GM23338 (cell line): ENCODE results near the gene NT5DC4. TPM values are rescaled to one million over a fixed set of nuclear protein-coding genes. Genes with fewer than 3 reads are reported as not detected.

Experiments used
- ATAC-seq: fragments of 200-7000 bp; cut with Tn5 transposase; 3 replicates; pipeline ENCODE4 v1.9.1; 2020
- DNase-seq: peaks from one replicate; pipeline ENCODE4 v3.0.0-alpha.2; 2015; ENCODE audit warnings: low spot score
- H2AFZ ChIP-seq: fragments of 200-600 bp; sonication (generic); 2 replicates; pipeline ENCODE4 v1.8.0; 2016; ENCODE audit warnings: antibody characterized with exemption, mild to moderate bottlenecking, moderate library complexity
- H3F3A ChIP-seq: fragments of 200-600 bp; sonication (generic); replicated peaks from 2 replicates; pipeline ENCODE4 v1.8.0; 2017; ENCODE audit warnings: antibody characterized with exemption, mixed run types, low read depth
- H3K27ac ChIP-seq: fragments of 200-600 bp; sonication (generic); 2 replicates; pipeline ENCODE4 v1.6.1; 2016; ENCODE audit warnings: low read depth
- H3K27me3 ChIP-seq: fragments of 200-600 bp; sonication (generic); 2 replicates; pipeline ENCODE4 v1.8.0; 2016; ENCODE audit warnings: mild to moderate bottlenecking, mixed run types, moderate library complexity; ENCODE audit not compliant: insufficient read depth
- H3K36me3 ChIP-seq: fragments of 200-600 bp; sonication (generic); 2 replicates; pipeline ENCODE4 v1.8.0; 2016; ENCODE audit warnings: mild to moderate bottlenecking; ENCODE audit not compliant: insufficient read depth
- H3K4me1 ChIP-seq: fragments of 200-600 bp; sonication (generic); 2 replicates; pipeline ENCODE4 v1.8.0; 2016; ENCODE audit warnings: mild to moderate bottlenecking, moderate library complexity; ENCODE audit not compliant: insufficient read depth
- H3K4me2 ChIP-seq: fragments of 200-600 bp; sonication (generic); 2 replicates; pipeline ENCODE4 v1.7.1; 2017; ENCODE audit warnings: mixed run types
- H3K4me3 ChIP-seq: fragments of 200-600 bp; sonication (generic); 2 replicates; pipeline ENCODE4 v1.6.1; 2016; ENCODE audit warnings: mixed run types
- H3K79me2 ChIP-seq: fragments of 200-600 bp; sonication (generic); replicated peaks from 2 replicates; pipeline ENCODE4 v1.8.0; 2017; ENCODE audit warnings: mild to moderate bottlenecking; ENCODE audit not compliant: insufficient read depth
- H3K9me2 ChIP-seq: fragments of 200-600 bp; sonication (generic); 2 replicates; pipeline ENCODE4 v1.8.0; 2017; ENCODE audit not compliant: insufficient read depth
- H4K20me1 ChIP-seq: fragments of 200-600 bp; sonication (generic); replicated peaks from 2 replicates; pipeline ENCODE4 v1.8.0; 2017; ENCODE audit warnings: mild to moderate bottlenecking; ENCODE audit not compliant: insufficient read depth
- H3K27ac Mint-ChIP-seq: 2 replicates; pipeline ENCODE4 v1.8.0; 2020; ENCODE audit warnings: inconsistent platforms, mild to moderate bottlenecking, moderate library complexity, mixed read lengths
- H3K27me3 Mint-ChIP-seq: 3 replicates; pipeline ENCODE4 v1.8.0; 2022; ENCODE audit warnings: low read depth, mild to moderate bottlenecking, moderate library complexity, mixed read lengths, inconsistent platforms; ENCODE audit not compliant: insufficient read depth, poor library complexity
- H3K36me3 Mint-ChIP-seq: 3 replicates; pipeline ENCODE4 v1.8.0; 2021; ENCODE audit warnings: low read depth, mild to moderate bottlenecking, inconsistent platforms, moderate library complexity, mixed read lengths
- H3K4me1 Mint-ChIP-seq: 3 replicates; pipeline ENCODE4 v1.8.0; 2020; ENCODE audit warnings: mild to moderate bottlenecking, inconsistent platforms, mixed read lengths
- H3K4me3 Mint-ChIP-seq: 3 replicates; pipeline ENCODE4 v1.8.0; 2021; ENCODE audit warnings: moderate library complexity, mild to moderate bottlenecking, inconsistent platforms, mixed read lengths
- H3K9me3 Mint-ChIP-seq: 3 replicates; pipeline ENCODE4 v1.8.0; 2020; ENCODE audit warnings: moderate library complexity, mild to moderate bottlenecking, inconsistent platforms, mixed read lengths
- CREB1 ChIP-seq: fragments of 250-450 bp; sonication (Bioruptor Pico); IDR thresholded peaks from 2 replicates; pipeline ENCODE4 v1.5.0; 2020; ENCODE audit warnings: low read depth, mild to moderate bottlenecking, moderate library complexity
- EZH2 ChIP-seq: fragments of 200-600 bp; sonication (generic); IDR thresholded peaks from one replicate; pipeline ENCODE4 v1.8.0; 2017; ENCODE audit warnings: antibody characterized with exemption, mild to moderate bottlenecking, low read depth; ENCODE audit not compliant: unreplicated experiment
- EZH2phosphoT487 ChIP-seq: fragments of 200-600 bp; sonication (generic); IDR thresholded peaks from one replicate; pipeline ENCODE4 v1.8.1; 2018; ENCODE audit warnings: antibody characterized with exemption; ENCODE audit not compliant: unreplicated experiment
- JUNB ChIP-seq: IDR thresholded peaks from one replicate; pipeline ENCODE4 v1.6.1; 2016; ENCODE audit warnings: antibody characterized with exemption; ENCODE audit not compliant: unreplicated experiment
- NANOG ChIP-seq: IDR thresholded peaks from 2 replicates; pipeline ENCODE4 v1.6.1; 2016; ENCODE audit warnings: antibody characterized with exemption, borderline replicate concordance
- POLR2AphosphoS5 ChIP-seq: IDR thresholded peaks from 2 replicates; pipeline ENCODE4 v1.6.1; 2016; ENCODE audit warnings: antibody characterized with exemption, low read depth
- STAT1 ChIP-seq: IDR thresholded peaks from one replicate; pipeline ENCODE4 v1.6.1; 2016; ENCODE audit warnings: antibody characterized with exemption; ENCODE audit not compliant: unreplicated experiment
- ZNF114 ChIP-seq: fragments of 250-450 bp; sonication (Bioruptor Pico); IDR thresholded peaks from 2 replicates; pipeline ENCODE4 v1.5.0; 2020; ENCODE audit warnings: mild to moderate bottlenecking, moderate library complexity
- ZNF331 ChIP-seq: fragments of 250-450 bp; sonication (Bioruptor Pico); IDR thresholded peaks from 2 replicates; pipeline ENCODE4 v1.5.0; 2020; ENCODE audit warnings: low read depth, mild to moderate bottlenecking, moderate library complexity
- polyA plus RNA-seq: library from polyadenylated mRNA; unstranded; fragments of >200 nt; fragmentation: Nextera tagmentation; extraction: Ambion mirVana; gene quantifications from 2 replicates; pipeline ENCODE4 v1.2.1, GENCODE V29; 2016
- total RNA-seq: library from RNA; depleted of rRNA; stranded (reverse); fragments of >200 nt; shearing (Covaris generic); gene quantifications from 2 replicates; pipeline ENCODE4 v1.2.3, GENCODE V29; 2014
- TF ChIP-seq, protein P1 (sequence below): fragments of 250-450 bp; sonication (Bioruptor Pico); IDR thresholded peaks from 2 replicates; pipeline ENCODE4 v1.5.0; 2020; ENCODE audit warnings: mild to moderate bottlenecking, moderate library complexity
- TF ChIP-seq, protein P2 (sequence below): IDR thresholded peaks from one replicate; pipeline ENCODE4 v1.6.1; 2018; ENCODE audit warnings: antibody characterized with exemption; ENCODE audit not compliant: unreplicated experiment
- TF ChIP-seq, protein P3 (sequence below): IDR thresholded peaks from 2 replicates; pipeline ENCODE4 v1.6.1; 2016; ENCODE audit warnings: antibody characterized with exemption

NT5DC4 gene
- total and polyA plus RNA-seq, 2 experiments from 2014 or later = not detected

DNA sequence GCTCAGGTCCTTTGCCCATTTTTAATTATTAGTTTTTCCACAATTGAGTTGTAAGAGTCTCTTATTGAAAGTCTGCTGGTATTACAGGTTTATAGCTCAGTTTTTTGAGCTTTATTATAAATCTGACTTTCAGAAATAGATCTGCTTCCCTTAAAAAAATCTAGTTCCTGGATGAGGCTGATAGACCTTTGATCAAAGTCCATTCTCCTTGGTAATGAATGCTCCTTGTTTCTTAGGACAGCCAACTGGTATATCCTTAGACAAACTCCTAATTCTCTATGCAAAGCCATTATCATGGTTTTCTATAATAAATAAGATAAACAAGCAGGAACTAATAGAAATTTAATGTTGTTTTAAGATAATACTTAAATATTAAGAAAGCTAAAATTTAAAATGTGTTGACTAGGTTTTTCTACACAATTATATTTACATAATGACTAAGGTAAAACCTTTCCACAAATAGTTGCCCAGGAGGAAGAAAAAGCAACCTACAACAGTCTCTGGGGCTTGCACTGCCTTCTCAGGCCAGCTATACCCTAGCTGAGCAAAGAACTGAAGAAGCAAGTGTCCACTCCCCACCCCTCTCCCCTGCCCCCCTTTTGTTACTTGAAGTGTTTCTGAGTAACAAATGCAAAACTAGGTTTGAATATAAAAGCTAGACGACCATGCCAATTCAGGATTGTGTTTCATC is 16.9 kb downstream of the NT5DC4 start:
- no peak for DNase-seq
- H3K4me2 ChIP-seq = no peak overlapping the region
- TF ChIP-seq CREB1 (CRISPR knock-in tag) = no peak
- TF ChIP-seq, protein P1, sequence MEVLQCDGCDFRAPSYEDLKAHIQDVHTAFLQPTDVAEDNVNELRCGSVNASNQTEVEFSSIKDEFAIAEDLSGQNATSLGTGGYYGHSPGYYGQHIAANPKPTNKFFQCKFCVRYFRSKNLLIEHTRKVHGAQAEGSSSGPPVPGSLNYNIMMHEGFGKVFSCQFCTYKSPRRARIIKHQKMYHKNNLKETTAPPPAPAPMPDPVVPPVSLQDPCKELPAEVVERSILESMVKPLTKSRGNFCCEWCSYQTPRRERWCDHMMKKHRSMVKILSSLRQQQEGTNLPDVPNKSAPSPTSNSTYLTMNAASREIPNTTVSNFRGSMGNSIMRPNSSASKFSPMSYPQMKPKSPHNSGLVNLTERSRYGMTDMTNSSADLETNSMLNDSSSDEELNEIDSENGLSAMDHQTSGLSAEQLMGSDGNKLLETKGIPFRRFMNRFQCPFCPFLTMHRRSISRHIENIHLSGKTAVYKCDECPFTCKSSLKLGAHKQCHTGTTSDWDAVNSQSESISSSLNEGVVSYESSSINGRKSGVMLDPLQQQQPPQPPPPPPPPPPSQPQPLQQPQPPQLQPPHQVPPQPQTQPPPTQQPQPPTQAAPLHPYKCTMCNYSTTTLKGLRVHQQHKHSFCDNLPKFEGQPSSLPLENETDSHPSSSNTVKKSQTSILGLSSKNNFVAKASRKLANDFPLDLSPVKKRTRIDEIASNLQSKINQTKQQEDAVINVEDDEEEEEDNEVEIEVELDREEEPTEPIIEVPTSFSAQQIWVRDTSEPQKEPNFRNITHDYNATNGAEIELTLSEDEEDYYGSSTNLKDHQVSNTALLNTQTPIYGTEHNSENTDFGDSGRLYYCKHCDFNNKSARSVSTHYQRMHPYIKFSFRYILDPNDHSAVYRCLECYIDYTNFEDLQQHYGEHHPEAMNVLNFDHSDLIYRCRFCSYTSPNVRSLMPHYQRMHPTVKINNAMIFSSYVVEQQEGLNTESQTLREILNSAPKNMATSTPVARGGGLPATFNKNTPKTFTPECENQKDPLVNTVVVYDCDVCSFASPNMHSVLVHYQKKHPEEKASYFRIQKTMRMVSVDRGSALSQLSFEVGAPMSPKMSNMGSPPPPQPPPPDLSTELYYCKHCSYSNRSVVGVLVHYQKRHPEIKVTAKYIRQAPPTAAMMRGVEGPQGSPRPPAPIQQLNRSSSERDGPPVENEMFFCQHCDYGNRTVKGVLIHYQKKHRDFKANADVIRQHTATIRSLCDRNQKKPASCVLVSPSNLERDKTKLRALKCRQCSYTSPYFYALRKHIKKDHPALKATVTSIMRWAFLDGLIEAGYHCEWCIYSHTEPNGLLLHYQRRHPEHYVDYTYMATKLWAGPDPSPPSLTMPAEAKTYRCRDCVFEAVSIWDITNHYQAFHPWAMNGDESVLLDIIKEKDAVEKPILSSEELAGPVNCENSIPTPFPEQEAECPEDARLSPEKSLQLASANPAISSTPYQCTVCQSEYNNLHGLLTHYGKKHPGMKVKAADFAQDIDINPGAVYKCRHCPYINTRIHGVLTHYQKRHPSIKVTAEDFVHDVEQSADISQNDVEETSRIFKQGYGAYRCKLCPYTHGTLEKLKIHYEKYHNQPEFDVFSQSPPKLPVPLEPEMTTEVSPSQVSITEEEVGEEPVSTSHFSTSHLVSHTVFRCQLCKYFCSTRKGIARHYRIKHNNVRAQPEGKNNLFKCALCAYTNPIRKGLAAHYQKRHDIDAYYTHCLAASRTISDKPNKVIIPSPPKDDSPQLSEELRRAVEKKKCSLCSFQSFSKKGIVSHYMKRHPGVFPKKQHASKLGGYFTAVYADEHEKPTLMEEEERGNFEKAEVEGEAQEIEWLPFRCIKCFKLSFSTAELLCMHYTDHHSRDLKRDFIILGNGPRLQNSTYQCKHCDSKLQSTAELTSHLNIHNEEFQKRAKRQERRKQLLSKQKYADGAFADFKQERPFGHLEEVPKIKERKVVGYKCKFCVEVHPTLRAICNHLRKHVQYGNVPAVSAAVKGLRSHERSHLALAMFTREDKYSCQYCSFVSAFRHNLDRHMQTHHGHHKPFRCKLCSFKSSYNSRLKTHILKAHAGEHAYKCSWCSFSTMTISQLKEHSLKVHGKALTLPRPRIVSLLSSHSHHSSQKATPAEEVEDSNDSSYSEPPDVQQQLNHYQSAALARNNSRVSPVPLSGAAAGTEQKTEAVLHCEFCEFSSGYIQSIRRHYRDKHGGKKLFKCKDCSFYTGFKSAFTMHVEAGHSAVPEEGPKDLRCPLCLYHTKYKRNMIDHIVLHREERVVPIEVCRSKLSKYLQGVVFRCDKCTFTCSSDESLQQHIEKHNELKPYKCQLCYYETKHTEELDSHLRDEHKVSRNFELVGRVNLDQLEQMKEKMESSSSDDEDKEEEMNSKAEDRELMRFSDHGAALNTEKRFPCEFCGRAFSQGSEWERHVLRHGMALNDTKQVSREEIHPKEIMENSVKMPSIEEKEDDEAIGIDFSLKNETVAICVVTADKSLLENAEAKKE (CRISPR knock-in tag) = no peak
- no peak for TF ChIP-seq STAT1
- no peak for TF ChIP-seq EZH2phosphoT487
- TF ChIP-seq ZNF114 (CRISPR knock-in tag) = no peak
- no peak for TF ChIP-seq EZH2
- no peak for TF ChIP-seq ZNF331
- TF ChIP-seq JUNB = no peak
- TF ChIP-seq, protein P2, sequence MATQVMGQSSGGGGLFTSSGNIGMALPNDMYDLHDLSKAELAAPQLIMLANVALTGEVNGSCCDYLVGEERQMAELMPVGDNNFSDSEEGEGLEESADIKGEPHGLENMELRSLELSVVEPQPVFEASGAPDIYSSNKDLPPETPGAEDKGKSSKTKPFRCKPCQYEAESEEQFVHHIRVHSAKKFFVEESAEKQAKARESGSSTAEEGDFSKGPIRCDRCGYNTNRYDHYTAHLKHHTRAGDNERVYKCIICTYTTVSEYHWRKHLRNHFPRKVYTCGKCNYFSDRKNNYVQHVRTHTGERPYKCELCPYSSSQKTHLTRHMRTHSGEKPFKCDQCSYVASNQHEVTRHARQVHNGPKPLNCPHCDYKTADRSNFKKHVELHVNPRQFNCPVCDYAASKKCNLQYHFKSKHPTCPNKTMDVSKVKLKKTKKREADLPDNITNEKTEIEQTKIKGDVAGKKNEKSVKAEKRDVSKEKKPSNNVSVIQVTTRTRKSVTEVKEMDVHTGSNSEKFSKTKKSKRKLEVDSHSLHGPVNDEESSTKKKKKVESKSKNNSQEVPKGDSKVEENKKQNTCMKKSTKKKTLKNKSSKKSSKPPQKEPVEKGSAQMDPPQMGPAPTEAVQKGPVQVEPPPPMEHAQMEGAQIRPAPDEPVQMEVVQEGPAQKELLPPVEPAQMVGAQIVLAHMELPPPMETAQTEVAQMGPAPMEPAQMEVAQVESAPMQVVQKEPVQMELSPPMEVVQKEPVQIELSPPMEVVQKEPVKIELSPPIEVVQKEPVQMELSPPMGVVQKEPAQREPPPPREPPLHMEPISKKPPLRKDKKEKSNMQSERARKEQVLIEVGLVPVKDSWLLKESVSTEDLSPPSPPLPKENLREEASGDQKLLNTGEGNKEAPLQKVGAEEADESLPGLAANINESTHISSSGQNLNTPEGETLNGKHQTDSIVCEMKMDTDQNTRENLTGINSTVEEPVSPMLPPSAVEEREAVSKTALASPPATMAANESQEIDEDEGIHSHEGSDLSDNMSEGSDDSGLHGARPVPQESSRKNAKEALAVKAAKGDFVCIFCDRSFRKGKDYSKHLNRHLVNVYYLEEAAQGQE = no peak
- no peak for TF ChIP-seq NANOG
- TF ChIP-seq, protein P3, sequence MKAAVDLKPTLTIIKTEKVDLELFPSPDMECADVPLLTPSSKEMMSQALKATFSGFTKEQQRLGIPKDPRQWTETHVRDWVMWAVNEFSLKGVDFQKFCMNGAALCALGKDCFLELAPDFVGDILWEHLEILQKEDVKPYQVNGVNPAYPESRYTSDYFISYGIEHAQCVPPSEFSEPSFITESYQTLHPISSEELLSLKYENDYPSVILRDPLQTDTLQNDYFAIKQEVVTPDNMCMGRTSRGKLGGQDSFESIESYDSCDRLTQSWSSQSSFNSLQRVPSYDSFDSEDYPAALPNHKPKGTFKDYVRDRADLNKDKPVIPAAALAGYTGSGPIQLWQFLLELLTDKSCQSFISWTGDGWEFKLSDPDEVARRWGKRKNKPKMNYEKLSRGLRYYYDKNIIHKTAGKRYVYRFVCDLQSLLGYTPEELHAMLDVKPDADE = no peak
- TF ChIP-seq POLR2AphosphoS5 = no peak
- no peak overlapping the region for H3K4me3 ChIP-seq
- H3K27ac Mint-ChIP-seq = no peak overlapping the region
- H3K9me3 Mint-ChIP-seq = no peaks in the 10 kb centered on the region
- H3K79me2 ChIP-seq = no peaks in the 10 kb centered on the region
- H4K20me1 ChIP-seq = no peaks in the 10 kb centered on the region
- H3K9me2 ChIP-seq = no peaks in the 10 kb centered on the region
- H3K36me3 ChIP-seq = peaks cover 16% of the 10 kb centered on the region
- H3K4me1 Mint-ChIP-seq = no peaks in the 10 kb centered on the region
- no peak overlapping the region for H3K4me3 Mint-ChIP-seq
- no peaks in the 10 kb centered on the region for H3F3A ChIP-seq
- H3K36me3 Mint-ChIP-seq = peaks cover 28% of the 10 kb centered on the region
- no peak overlapping the region for H3K27ac ChIP-seq
- no peak overlapping the region for H2AFZ ChIP-seq
- no peaks in the 10 kb centered on the region for H3K27me3 Mint-ChIP-seq
- H3K4me1 ChIP-seq = no peaks in the 10 kb centered on the region
- no peaks in the 10 kb centered on the region for H3K27me3 ChIP-seq
- no peak for ATAC-seq
